GM23248 (cell line): ENCODE data around the gene CDH11.

Experiments used
- EZH2 ChIP-seq: fragments of 200-600 bp; sonication (generic); IDR thresholded peaks from 2 replicates; pipeline ENCODE4 v1.6.1; 2018; ENCODE audit warnings: antibody characterized with exemption, mild to moderate bottlenecking; ENCODE audit not compliant: insufficient read depth, poor library complexity, severe bottlenecking
- EZH2phosphoT487 ChIP-seq: fragments of 200-600 bp; sonication (generic); IDR thresholded peaks from 2 replicates; pipeline ENCODE4 v1.6.1; 2018; ENCODE audit warnings: antibody characterized with exemption, moderate library complexity, mild to moderate bottlenecking, low read depth; ENCODE audit not compliant: insufficient read depth

DNA sequence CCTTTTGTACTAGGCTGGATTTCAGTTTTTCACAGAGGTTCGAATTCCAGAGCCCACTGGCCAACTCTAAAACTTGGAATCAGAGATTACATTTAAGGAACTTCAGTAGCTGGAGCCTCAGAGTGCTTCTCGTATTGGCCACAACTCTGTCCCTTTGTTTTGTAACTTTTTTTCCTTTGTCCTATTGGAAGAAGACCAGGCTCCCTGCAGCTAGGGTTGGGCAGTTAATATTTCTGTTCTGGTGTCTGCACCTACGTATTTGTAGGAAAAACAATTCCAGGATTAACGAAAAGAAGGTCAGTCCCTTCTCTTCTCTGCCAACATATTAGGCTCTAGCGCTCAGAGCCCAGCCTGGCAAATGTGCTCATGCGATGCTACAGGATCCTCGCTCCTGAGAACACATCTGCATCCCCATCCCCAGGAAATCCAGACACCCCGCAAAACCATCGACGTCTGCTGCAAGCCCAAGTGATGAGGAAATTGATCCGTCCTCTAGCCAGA lies 1.9 kb downstream of the CDH11 start:
- TF ChIP-seq EZH2phosphoT487 (no peak), EZH2 (no peak)
